Loucy (cell line): ENCODE results near the gene MEGF6.

ENCODE experiments used
- CTCF ChIP-seq: fragments of 200-600 bp; sonication (generic); conservative IDR thresholded peaks from 2 replicates; pipeline ENCODE4 v1.5.1; 2014; ENCODE audit warnings: mild to moderate bottlenecking, antibody characterized with exemption, low read length
- EZH2phosphoT487 ChIP-seq: fragments of 200-600 bp; IDR thresholded peaks from 2 replicates; pipeline ENCODE4 v1.6.1; 2018; ENCODE audit warnings: antibody characterized with exemption, mild to moderate bottlenecking, moderate library complexity, borderline replicate concordance

GRCh38 chr1:3602375-3602774 is 8.9 kb downstream of the MEGF6 start:
- TF ChIP-seq CTCF (no peak), EZH2phosphoT487 (no peak)
